ENCODE measurements around the gene EMC7. TPM values are rescaled to one million over a fixed set of nuclear protein-coding genes. Genes with fewer than 3 reads are reported as not detected.
"Not testable (repeated sequence)": the region's sequence is repeated elsewhere in the genome, so short reads cannot be mapped to it uniquely, and the experiment has no call there.

The EMC7 gene
- total and polyA plus RNA-seq, 4 donors = 26.7 to 58.3 (median 37.6) TPM

GRCh38 chr15:34122771-34123183 lies 21.1 kb upstream of the EMC7 start:
- Histone ChIP-seq H3K4me1 (ENCODE audit: control insufficient read depth in 4 of 4, insufficient read depth in 4 of 4, low read length in 3 of 4) (no peaks in the 10 kb centered on the region), H3K4me3 (ENCODE audit: low read depth in 1 of 3, low read length in 3 of 3) (no peak overlapping the region), H3K27me3 (ENCODE audit: control insufficient read depth in 4 of 4, insufficient read depth in 4 of 4, low read length in 3 of 4) (no peaks in the 10 kb centered on the region), H3K9me3 (ENCODE audit: control insufficient read depth in 4 of 4, low read length in 3 of 4) (no peaks in the 10 kb centered on the region), H3K9ac (ENCODE audit: low read depth in 1 of 2, low read length in 2 of 2) (no peak overlapping the region), H3K27ac (ENCODE audit: low read depth in 1 of 2, low read length in 2 of 2) (no peak overlapping the region), H3K36me3 (ENCODE audit: control insufficient read depth in 4 of 4, insufficient read depth in 3 of 4, low read depth in 1 of 4, low read length in 3 of 4) (no peaks in the 10 kb centered on the region)
- TF ChIP-seq RXRA (IDR thresholded peaks at IDR 0.05) = no peak
- no peak for TF ChIP-seq HNF4A (conservative IDR thresholded peaks at IDR 0.05)
- TF ChIP-seq NR2F2 (IDR thresholded peaks at IDR 0.05) = no peak
- TF ChIP-seq EGR1 (IDR thresholded peaks at IDR 0.05; ENCODE audit: low read depth in 2 of 2) = no peak
- TF ChIP-seq FOXA2 (IDR thresholded peaks at IDR 0.05) = no peak
- no peak for TF ChIP-seq GABPA (IDR thresholded peaks at IDR 0.05 in 1 of 2, conservative IDR thresholded peaks at IDR 0.05 in 1 of 2)
- no peak for TF ChIP-seq SP1 (IDR thresholded peaks at IDR 0.05)
- no peak for TF ChIP-seq ZBTB33 (IDR thresholded peaks at IDR 0.05)
- TF ChIP-seq MAX (IDR thresholded peaks at IDR 0.05) = no peak
- TF ChIP-seq CTCF (IDR thresholded peaks at IDR 0.05; ENCODE audit: low read depth, low read length, missing input control) = no peak
- TF ChIP-seq HNF4G (IDR thresholded peaks at IDR 0.05) = no peak
- no peak for TF ChIP-seq FOXA1 (IDR thresholded peaks at IDR 0.05)
- DNase-seq (ENCODE audit: low spot score) = no peak
- WGBS = 80% methylated on average over 6 of the region's 6 CpGs

- H3K9ac ChIP-seq (ENCODE audit: low read depth in 1 of 2, low read length in 2 of 2); H3K4me3 ChIP-seq (ENCODE audit: low read depth in 1 of 3, low read length in 3 of 3); DNase-seq (ENCODE audit: low spot score); H3K27ac ChIP-seq (ENCODE audit: low read depth in 1 of 2, low read length in 2 of 2); H3K4me1 ChIP-seq (ENCODE audit: control insufficient read depth in 4 of 4, insufficient read depth in 4 of 4, low read length in 3 of 4); H3K9me3 ChIP-seq (ENCODE audit: control insufficient read depth in 4 of 4, low read length in 3 of 4); H3K36me3 ChIP-seq (ENCODE audit: control insufficient read depth in 4 of 4, insufficient read depth in 3 of 4, low read depth in 1 of 4, low read length in 3 of 4); H3K27me3 ChIP-seq (ENCODE audit: control insufficient read depth in 4 of 4, insufficient read depth in 4 of 4, low read length in 3 of 4): not testable (repeated sequence)
- WGBS = 81% methylated on average over 12 of the region's 12 CpGs
These were observed 20.1 kb upstream of the EMC7 start for GRCh38 chr15:34121786-34122185.

DNA sequence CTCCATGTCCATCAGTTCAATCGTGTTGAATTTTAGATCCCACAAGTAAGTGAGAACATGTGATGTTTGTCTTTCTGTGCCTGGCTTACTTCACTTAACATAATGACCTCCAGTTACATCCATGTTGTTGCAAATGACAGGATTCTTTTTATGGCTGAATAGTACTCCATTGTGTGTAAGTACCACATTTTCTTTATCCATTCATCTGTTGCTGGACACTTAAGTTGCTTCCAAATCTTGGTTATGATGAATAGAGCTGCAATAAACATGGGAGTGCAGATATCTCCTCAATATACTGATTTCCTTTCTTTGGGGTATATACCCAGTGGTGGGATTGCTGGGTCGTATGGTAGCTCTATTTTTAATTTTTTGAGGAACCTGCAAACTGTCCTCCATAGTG lies 18.8 kb upstream of the EMC7 start:
- not testable (repeated sequence) for DNase-seq (ENCODE audit: low spot score); H3K9ac ChIP-seq (ENCODE audit: low read depth in 1 of 2, low read length in 2 of 2); H3K27me3 ChIP-seq (ENCODE audit: control insufficient read depth in 4 of 4, insufficient read depth in 4 of 4, low read length in 3 of 4); H3K4me3 ChIP-seq (ENCODE audit: low read depth in 1 of 3, low read length in 3 of 3); H3K36me3 ChIP-seq (ENCODE audit: control insufficient read depth in 4 of 4, insufficient read depth in 3 of 4, low read depth in 1 of 4, low read length in 3 of 4); H3K4me1 ChIP-seq (ENCODE audit: control insufficient read depth in 4 of 4, insufficient read depth in 4 of 4, low read length in 3 of 4); H3K9me3 ChIP-seq (ENCODE audit: control insufficient read depth in 4 of 4, low read length in 3 of 4); H3K27ac ChIP-seq (ENCODE audit: low read depth in 1 of 2, low read length in 2 of 2)
- WGBS = 69% methylated on average over 2 of the region's 2 CpGs
